Upper lobe of left lung (tissue), 4 donors: Measurements from ENCODE around the gene ATG10.

Experiments used
- CTCF ChIP-seq, 6 experiments: fragments of 450-650 bp in 4 of 6; fragments of 200-600 bp in 2 of 6; sonication (generic) in 2 of 6; IDR thresholded peaks; one replicate each; pipeline ENCODE4 v1.5.1; 2016 to 2019; ENCODE audit warnings: antibody characterized with exemption in 6 of 6
- EP300 ChIP-seq, 4 donors: sonication (generic); formaldehyde crosslinking; IDR thresholded peaks; one replicate each; pipeline ENCODE4 v1.5.1; 2017; ENCODE audit warnings: antibody characterized with exemption in 4 of 4, control low read depth in 2 of 4
- POLR2A ChIP-seq, 4 donors: fragments of 450-650 bp; IDR thresholded peaks; one replicate each; pipeline ENCODE4 v1.5.1; 2016 to 2017; ENCODE audit warnings: antibody characterized with exemption in 4 of 4, mild to moderate bottlenecking in 2 of 4
- POLR2AphosphoS5 ChIP-seq, 2 donors: sonication (generic); formaldehyde crosslinking; IDR thresholded peaks; one replicate each; pipeline ENCODE4 v1.5.1; 2017; ENCODE audit warnings: antibody characterized with exemption in 2 of 2

DNA sequence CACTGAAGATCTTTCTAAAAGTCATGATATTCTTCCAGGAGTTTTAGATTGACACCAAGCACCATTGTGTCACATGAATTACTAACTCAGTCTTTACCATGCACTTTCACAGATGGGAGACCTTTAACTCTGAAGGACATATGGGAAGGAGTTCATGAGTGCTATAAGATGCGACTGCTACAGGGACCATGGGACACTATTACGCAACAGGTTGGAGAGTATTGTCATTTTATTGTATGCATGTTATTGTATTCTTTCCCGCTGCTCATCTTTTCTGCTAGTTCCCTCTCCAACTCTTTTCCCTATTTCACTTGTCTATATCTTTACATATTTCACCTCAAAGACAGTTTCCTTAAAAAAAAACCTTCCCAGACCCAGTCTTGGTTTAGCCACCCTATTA, 206.6 kb downstream of the ATG10 start:
- TF ChIP-seq CTCF (IDR thresholded peaks at IDR 0.05) = no peak
- TF ChIP-seq POLR2A (IDR thresholded peaks at IDR 0.05) = no peak
- no peak for TF ChIP-seq EP300 (IDR thresholded peaks at IDR 0.05)
- no peak for TF ChIP-seq POLR2AphosphoS5 (IDR thresholded peaks at IDR 0.05)
